BLaER1 (cell line): ENCODE data around the gene EIF4E3.

Experiments used
- H3K27ac ChIP-seq: shearing (Covaris generic); formaldehyde crosslinking; 2 replicates; pipeline ENCODE4 v1.8.1; 2022
- H3K27me3 ChIP-seq: shearing (Covaris generic); formaldehyde crosslinking; 2 replicates; pipeline ENCODE4 v1.8.1; 2022
- H3K36me3 ChIP-seq: shearing (Covaris generic); formaldehyde crosslinking; 2 replicates; pipeline ENCODE4 v1.8.1; 2022
- H3K4me1 ChIP-seq: shearing (Covaris generic); formaldehyde crosslinking; 2 replicates; pipeline ENCODE4 v1.8.1; 2022
- H3K4me2 ChIP-seq: shearing (Covaris generic); formaldehyde crosslinking; 2 replicates; pipeline ENCODE4 v1.8.1; 2022
- H3K4me3 ChIP-seq: shearing (Covaris generic); formaldehyde crosslinking; 2 replicates; pipeline ENCODE4 v1.8.1; 2022
- H3K9ac ChIP-seq: shearing (Covaris generic); formaldehyde crosslinking; 2 replicates; pipeline ENCODE4 v1.8.1; 2022
- H3K9me3 ChIP-seq: shearing (Covaris generic); formaldehyde crosslinking; 2 replicates; pipeline ENCODE4 v1.8.1; 2022
- H4K20me1 ChIP-seq: shearing (Covaris generic); formaldehyde crosslinking; 2 replicates; pipeline ENCODE4 v1.8.1; 2022
- Cebpa-rat ChIP-seq: shearing (Covaris generic); IDR thresholded peaks from 2 replicates; pipeline ENCODE4 v1.8.1; 2022

The EIF4E3 gene

DNA sequence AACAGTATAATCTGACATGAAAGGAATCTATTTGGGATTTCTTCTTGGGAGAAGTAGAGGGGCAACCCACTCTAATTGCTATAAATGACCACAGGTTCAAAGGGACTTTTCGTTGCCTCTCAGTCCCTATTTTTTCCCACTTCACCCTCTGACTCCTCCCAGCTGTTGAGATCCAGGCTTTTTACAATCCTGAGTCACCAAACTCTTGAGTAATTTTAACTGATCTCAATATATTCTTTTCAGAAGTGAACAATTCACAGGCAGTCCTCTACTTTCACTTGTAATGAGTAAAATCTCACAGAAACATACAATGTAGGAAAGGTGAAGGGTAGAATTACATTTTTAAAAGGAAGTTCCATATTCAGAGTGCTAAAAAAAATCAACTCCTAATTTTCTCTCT, 44.6 kb downstream of the EIF4E3 start:
- H3K27ac ChIP-seq: no peak overlapping the region
- peaks cover 6% of the 10 kb centered on the region; the same call in 1 of the 2 replicates for H3K4me1 ChIP-seq
- TF ChIP-seq Cebpa-rat: no peak
- H3K4me2 ChIP-seq: no peak overlapping the region
- H4K20me1 ChIP-seq: no peaks in the 10 kb centered on the region
- H3K27me3 ChIP-seq: no peaks in the 10 kb centered on the region
- no peak overlapping the region for H3K4me3 ChIP-seq
- no peaks in the 10 kb centered on the region for H3K9me3 ChIP-seq
- H3K36me3 ChIP-seq: no peaks in the 10 kb centered on the region
- no peak overlapping the region for H3K9ac ChIP-seq

- Histone ChIP-seq H3K4me2 (no peak overlapping the region), H3K27me3 (no peaks in the 10 kb centered on the region), H3K27ac (no peak overlapping the region), H3K4me3 (no peak overlapping the region), H3K36me3 (no peaks in the 10 kb centered on the region), H3K4me1 (peaks cover 6% of the 10 kb centered on the region; the same call in 1 of the 2 replicates), H3K9me3 (no peaks in the 10 kb centered on the region), H3K9ac (no peak overlapping the region), H4K20me1 (no peaks in the 10 kb centered on the region)
- TF ChIP-seq Cebpa-rat: no peak
Observed at GRCh38 chr3:71676931-71677330, 48.3 kb downstream of the EIF4E3 start.

- H3K4me2 ChIP-seq: no peak overlapping the region
- no peaks in the 10 kb centered on the region for H3K9me3 ChIP-seq
- no peak overlapping the region for H3K4me3 ChIP-seq
- no peaks in the 10 kb centered on the region for H3K4me1 ChIP-seq
- H3K27ac ChIP-seq: no peak overlapping the region
- no peak overlapping the region for H3K9ac ChIP-seq
- no peaks in the 10 kb centered on the region for H3K36me3 ChIP-seq
- no peaks in the 10 kb centered on the region for H3K27me3 ChIP-seq
- TF ChIP-seq Cebpa-rat: no peak
- H4K20me1 ChIP-seq: no peaks in the 10 kb centered on the region
Observed at GRCh38 chr3:71673486-71673885, 51.7 kb downstream of the EIF4E3 start.

DNA sequence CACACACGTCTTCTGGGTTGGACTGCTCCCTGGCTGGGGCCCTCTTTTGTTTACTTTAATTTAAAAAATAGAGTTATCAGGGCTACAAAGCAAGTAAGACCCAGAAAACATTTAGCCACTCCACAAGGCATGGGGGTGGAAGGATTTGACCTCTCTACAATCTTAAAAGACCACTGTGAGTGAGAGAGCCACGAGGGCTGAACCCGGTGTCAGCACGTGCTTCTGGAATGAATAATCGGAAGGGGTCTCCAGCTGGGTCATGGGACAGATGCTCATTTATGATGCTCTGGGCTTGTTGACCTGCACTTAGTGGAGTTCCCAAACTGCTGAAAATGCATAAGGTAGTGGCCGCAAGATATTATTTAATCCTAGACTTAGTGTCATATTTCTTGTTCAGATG, 52.4 kb downstream of the EIF4E3 start:
- H3K9ac ChIP-seq: no peak overlapping the region
- no peak overlapping the region for H3K27ac ChIP-seq

DNA sequence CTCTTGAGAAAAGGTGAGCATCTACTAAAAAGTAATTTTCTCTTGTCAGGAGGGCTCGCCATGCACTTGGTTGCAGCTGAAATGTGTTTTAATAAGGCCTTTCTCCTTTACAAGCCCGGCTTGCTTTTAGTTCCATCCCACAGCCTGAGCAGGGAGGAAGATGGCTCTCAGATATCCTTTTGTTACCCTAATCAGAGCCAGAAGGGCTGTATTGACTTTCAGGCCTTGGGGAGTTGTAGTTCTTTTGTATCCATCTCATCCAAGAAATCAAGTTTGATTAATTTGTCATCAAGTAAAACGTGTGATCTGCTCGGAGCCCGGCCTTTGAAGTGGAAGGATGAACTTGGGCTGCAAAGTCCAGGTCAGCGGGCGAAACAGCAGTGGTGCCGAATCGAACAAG, 52.9 kb downstream of the EIF4E3 start:
- Histone ChIP-seq H4K20me1 (no peaks in the 10 kb centered on the region), H3K9me3 (no peaks in the 10 kb centered on the region), H3K4me2 (no peak overlapping the region), H3K27ac (no peak overlapping the region), H3K27me3 (no peaks in the 10 kb centered on the region), H3K4me1 (no peaks in the 10 kb centered on the region), H3K4me3 (no peak overlapping the region), H3K36me3 (no peaks in the 10 kb centered on the region), H3K9ac (no peak overlapping the region)
- no peak for TF ChIP-seq Cebpa-rat

More for the DNA sequence above, 52.4 kb downstream of the EIF4E3 start:
- H3K4me1 ChIP-seq: no peaks in the 10 kb centered on the region
- H4K20me1 ChIP-seq: no peaks in the 10 kb centered on the region
- H3K4me3 ChIP-seq: no peak overlapping the region
- H3K36me3 ChIP-seq: no peaks in the 10 kb centered on the region
- no peak for TF ChIP-seq Cebpa-rat
- no peak overlapping the region for H3K4me2 ChIP-seq
- H3K27me3 ChIP-seq: no peaks in the 10 kb centered on the region
- no peaks in the 10 kb centered on the region for H3K9me3 ChIP-seq

DNA sequence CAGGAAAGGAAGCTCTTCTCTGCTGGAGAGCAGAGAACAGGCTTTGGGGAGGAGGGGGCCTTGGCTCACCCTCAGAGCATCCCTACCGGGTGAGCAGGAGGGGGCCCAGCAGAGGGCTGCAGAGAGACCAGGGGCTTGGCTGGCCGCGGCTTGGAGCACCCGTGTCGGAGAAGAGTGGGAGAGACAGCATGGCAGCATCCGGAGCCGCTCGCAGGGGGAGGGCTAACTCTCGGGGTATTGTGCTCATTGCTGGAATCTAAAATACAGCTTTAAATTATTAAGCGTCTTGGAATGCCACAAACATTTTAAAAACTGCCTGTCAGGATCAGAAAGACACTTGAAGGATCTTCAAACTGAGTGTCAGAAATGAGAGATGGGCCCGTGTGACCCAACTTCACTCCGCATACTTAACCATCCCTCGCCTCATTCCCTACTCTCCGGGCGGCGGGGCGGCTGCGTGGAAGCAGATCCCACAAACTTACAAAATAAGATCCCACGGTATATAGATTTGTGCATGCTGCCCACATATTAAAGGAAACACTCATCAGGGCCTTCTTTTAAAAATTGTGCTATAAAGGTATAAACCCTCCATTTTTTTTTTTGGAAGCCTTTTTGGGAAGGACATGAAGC, 53.9 kb downstream of the EIF4E3 start:
- TF ChIP-seq Cebpa-rat: no peak
- Histone ChIP-seq H3K4me2 (no peak overlapping the region), H3K4me3 (no peak overlapping the region), H3K27ac (no peak overlapping the region), H3K27me3 (no peaks in the 10 kb centered on the region), H3K9me3 (no peaks in the 10 kb centered on the region), H4K20me1 (no peaks in the 10 kb centered on the region), H3K36me3 (no peaks in the 10 kb centered on the region), H3K4me1 (no peaks in the 10 kb centered on the region), H3K9ac (no peak overlapping the region)

GRCh38 chr3:71662568-71662967, 62.6 kb downstream of the EIF4E3 start:
- Histone ChIP-seq H3K4me1 (no peaks in the 10 kb centered on the region), H3K9ac (no peak overlapping the region), H3K4me3 (no peak overlapping the region), H4K20me1 (no peaks in the 10 kb centered on the region), H3K4me2 (no peak overlapping the region), H3K9me3 (no peaks in the 10 kb centered on the region), H3K36me3 (no peaks in the 10 kb centered on the region), H3K27ac (no peak overlapping the region), H3K27me3 (no peaks in the 10 kb centered on the region)
- TF ChIP-seq Cebpa-rat: no peak

DNA sequence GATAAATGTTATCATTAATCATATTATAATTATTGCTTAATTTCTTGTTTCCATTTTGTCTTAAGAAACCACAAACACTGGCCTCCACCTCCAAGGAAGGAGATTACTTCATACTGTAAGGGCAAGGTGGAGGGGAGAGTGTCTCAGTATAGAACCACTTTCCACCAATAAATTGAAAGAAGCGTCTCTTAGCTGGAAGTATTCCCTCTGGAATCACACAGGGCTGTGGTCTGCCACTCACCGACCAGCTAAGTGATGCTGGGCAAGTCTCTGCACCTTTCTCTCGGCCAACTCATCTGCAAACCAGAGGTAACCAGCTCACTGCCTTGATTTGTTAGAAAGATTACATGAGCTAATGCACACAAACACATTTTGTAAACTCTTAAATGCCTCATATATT, 63.1 kb downstream of the EIF4E3 start:
- no peak for TF ChIP-seq Cebpa-rat
- Histone ChIP-seq H3K4me3 (no peak overlapping the region), H3K4me2 (no peak overlapping the region), H3K27me3 (no peaks in the 10 kb centered on the region), H3K36me3 (no peaks in the 10 kb centered on the region), H3K9ac (no peak overlapping the region), H3K4me1 (no peaks in the 10 kb centered on the region), H4K20me1 (no peaks in the 10 kb centered on the region), H3K27ac (no peak overlapping the region), H3K9me3 (no peaks in the 10 kb centered on the region)

DNA sequence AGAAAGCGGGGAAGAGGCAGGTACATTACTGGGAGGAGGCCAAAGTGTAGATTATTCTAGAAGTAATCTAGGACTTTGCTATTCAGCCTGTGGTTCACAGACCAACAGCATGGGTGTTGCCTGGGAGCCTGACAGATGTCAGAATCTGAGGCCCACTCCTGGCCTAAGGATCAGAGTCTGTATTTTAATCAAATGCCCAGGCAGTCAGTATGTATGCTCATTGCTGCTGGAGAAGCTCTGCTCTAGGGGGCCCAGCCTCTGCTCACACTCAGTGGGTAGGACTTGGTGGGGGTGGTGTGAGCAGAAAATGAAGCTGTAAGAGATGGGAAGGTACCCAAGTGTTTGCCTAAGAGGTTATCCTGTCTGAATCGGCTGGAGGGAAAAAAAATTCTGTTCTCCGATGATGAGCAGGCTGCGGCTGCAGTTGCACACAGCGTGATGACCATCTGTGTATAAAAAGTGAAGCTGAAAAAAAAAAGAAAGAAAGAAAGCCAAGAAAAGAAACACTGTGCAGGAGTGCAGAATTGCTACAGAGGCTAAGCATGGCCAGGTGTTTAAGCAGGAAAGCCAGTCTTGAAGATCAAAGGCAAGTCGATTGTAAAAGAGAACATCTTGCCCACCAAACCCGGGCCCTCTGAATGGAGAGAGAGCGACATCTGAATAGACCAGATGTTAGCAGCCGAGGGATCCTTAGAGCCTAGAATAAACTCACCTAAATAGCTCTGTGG, 65.2 kb downstream of the EIF4E3 start:
- TF ChIP-seq Cebpa-rat: no peak
- no peaks in the 10 kb centered on the region for H4K20me1 ChIP-seq
- no peaks in the 10 kb centered on the region for H3K9me3 ChIP-seq
- H3K4me1 ChIP-seq: no peaks in the 10 kb centered on the region
- H3K4me2 ChIP-seq: no peak overlapping the region
- no peak overlapping the region for H3K27ac ChIP-seq
- H3K9ac ChIP-seq: no peak overlapping the region
- H3K27me3 ChIP-seq: no peaks in the 10 kb centered on the region
- H3K4me3 ChIP-seq: no peak overlapping the region
- H3K36me3 ChIP-seq: no peaks in the 10 kb centered on the region

DNA sequence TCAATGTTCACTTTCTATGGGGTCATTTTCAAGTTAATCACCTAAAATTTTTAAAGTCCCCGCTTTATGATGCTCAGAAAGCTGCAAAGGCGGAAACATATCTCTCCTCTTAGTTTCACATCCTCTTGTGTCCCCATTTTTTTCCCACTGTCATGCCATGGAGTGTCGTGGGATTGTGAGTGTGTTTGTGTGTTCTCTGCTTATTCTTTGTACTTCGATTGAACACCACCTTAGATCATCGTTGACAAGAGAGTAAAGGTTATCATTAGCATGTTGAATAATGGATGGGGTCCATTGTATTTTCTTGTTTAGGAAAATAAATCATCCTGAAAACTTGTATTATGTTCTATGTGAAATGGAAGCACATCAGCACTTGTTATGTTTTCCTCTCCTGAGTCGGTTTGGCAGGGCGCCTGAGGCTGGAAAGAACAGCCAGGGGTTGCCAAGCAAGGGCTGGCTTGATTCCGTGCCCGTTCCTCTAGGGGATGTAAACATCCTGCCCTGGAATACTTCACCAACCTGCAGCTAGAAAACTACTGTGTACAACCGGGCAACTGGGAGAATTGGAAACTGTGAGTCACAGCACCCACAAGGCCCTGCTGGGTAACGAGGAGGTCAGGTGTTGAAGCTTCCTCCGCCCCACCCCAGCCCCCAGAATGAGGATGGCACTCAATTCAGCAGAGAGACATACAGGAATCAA, 67.2 kb downstream of the EIF4E3 start:
- Histone ChIP-seq H3K4me2 (no peak overlapping the region), H3K4me1 (no peaks in the 10 kb centered on the region), H4K20me1 (no peaks in the 10 kb centered on the region), H3K9me3 (no peaks in the 10 kb centered on the region), H3K27ac (no peak overlapping the region), H3K4me3 (no peak overlapping the region), H3K9ac (no peak overlapping the region), H3K27me3 (no peaks in the 10 kb centered on the region), H3K36me3 (no peaks in the 10 kb centered on the region)
- no peak for TF ChIP-seq Cebpa-rat
